VCaP (cell line): ENCODE data around the gene GNA12.

Experiments
- H3K27ac ChIP-seq: fragments of 450-650 bp; 2 replicates; pipeline ENCODE4 v1.5.1; 2017
- TF ChIP-seq, protein P1 (sequence below): fragments of 450-650 bp; conservative IDR thresholded peaks from 2 replicates; pipeline ENCODE4 v1.5.1; 2017; ENCODE audit warnings: mild to moderate bottlenecking, moderate library complexity

GNA12 gene

GRCh38 chr7:2775785-2776184, 68.3 kb downstream of the GNA12 start:
- TF ChIP-seq, protein P1, sequence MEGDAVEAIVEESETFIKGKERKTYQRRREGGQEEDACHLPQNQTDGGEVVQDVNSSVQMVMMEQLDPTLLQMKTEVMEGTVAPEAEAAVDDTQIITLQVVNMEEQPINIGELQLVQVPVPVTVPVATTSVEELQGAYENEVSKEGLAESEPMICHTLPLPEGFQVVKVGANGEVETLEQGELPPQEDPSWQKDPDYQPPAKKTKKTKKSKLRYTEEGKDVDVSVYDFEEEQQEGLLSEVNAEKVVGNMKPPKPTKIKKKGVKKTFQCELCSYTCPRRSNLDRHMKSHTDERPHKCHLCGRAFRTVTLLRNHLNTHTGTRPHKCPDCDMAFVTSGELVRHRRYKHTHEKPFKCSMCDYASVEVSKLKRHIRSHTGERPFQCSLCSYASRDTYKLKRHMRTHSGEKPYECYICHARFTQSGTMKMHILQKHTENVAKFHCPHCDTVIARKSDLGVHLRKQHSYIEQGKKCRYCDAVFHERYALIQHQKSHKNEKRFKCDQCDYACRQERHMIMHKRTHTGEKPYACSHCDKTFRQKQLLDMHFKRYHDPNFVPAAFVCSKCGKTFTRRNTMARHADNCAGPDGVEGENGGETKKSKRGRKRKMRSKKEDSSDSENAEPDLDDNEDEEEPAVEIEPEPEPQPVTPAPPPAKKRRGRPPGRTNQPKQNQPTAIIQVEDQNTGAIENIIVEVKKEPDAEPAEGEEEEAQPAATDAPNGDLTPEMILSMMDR = no peak
- peak overlapping the region; percentile 72 for H3K27ac ChIP-seq

DNA sequence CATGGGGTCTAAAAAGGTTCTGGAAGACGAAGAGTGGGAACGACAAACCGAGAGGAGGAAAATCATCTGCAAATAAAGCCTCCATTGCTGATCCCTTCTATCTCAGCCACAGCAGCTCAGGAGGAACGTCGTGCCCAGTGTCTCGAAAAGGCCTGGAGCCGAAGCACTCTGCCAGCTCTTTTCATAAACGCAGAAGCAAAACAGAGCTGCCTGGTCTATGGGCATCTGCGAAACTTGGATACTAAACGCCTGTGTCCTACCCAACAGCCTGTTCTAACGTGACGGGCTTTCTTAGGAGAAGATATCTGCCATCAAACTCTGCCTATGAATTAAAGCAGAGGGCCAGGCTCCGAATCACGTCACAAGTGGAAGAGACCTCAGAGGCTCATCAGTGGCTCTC, 68.7 kb downstream of the GNA12 start:
- TF ChIP-seq, protein P1 = no peak
- peak overlapping the region; percentile 72 for H3K27ac ChIP-seq

- TF ChIP-seq, protein P1 = no peak
- H3K27ac ChIP-seq = peak overlapping the region; percentile 72
Observed at GRCh38 chr7:2774935-2775334, 69.2 kb downstream of the GNA12 start.

DNA sequence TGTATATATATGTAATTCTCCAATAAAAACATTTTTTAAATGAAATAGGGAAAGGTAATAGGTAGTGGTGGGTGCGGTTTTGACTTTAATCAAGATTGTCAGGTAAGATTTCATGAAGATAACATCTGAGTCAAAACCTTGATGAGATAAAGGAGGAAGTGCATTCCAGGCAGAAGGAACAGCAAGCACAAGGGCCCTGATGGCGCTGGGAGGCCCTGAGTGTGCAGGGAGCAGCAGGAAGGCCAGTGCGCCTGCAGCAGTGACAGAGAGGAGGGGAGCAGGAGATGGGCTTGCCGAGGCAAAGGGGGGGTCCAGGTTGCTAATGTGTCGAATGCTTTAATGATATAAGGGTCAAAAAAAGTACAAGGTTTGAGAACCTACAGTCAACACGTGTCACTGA, 69.8 kb downstream of the GNA12 start:
- H3K27ac ChIP-seq = peak overlapping the region; percentile 72
- TF ChIP-seq, protein P1 = no peak

DNA sequence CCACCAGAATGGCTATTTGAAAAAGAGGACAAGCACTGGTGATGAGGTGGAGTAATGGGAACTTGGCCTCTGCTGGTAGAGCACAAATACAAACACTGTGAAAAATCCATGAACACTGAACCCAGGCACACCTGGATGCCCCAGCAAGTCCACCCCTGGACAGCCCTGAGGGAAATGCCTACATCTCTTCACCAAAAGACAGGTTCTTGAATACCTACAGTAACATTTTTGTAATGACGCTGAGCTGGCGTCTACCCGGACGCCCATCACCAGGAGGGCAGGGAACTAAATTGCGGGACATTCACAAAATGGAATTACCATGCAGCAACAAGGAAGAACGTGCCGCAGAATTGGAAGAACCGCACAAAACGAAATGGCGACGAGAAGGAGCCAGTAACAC, 70.5 kb downstream of the GNA12 start:
- peak overlapping the region; percentile 72 for H3K27ac ChIP-seq
- TF ChIP-seq, protein P1 = no peak

DNA sequence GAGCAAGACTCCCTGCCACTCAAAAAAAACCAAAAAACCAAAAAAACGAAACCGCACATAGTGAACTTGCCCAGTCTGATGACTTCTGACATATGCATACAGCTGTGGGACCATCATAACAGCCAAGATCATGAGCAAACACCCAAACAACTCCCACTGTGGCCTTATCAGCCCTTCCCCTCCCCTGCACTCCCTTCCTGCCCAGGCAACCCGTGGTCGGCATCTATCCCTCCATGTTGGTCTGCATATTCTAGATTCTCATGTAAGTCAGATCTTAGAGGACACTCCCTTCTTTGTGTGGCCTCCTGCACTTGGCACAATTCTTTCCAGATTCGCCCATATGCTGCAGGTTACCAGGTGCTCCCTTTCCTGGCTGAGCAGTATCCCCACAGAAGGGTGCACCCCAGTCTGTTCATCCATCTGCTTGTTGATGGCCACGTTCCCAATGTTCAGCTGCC, 72.8 kb downstream of the GNA12 start:
- TF ChIP-seq, protein P1 = no peak
- no peak overlapping the region for H3K27ac ChIP-seq

DNA sequence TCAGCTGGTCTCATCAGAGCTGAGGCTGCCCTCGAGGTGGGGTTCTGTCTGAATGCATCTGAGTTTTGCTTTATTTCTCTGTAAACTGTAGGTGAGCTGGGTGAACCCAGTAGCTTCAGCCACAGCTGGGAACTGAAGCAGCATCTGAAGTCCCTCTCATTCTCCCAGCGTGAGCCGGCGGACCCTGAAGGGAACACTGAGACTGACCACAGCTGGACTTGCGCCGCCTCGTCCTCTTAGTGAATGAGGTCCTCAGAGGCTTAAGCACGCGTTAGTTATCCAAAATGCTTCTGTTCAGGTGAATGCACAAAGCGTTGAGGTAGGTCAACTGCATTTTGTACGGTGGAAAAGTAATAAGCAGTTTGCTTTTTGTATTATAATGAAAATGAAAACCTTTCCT, 79.5 kb downstream of the GNA12 start:
- TF ChIP-seq, protein P1 = no peak
- no peak overlapping the region for H3K27ac ChIP-seq
